ENCODE results near the gene CHRNA9. TPM values are rescaled to one million over a fixed set of nuclear protein-coding genes. Genes with fewer than 3 reads are reported as not detected.

Gene CHRNA9
- total RNA-seq, 1 experiment from 2014 or later, result not detected

DNA sequence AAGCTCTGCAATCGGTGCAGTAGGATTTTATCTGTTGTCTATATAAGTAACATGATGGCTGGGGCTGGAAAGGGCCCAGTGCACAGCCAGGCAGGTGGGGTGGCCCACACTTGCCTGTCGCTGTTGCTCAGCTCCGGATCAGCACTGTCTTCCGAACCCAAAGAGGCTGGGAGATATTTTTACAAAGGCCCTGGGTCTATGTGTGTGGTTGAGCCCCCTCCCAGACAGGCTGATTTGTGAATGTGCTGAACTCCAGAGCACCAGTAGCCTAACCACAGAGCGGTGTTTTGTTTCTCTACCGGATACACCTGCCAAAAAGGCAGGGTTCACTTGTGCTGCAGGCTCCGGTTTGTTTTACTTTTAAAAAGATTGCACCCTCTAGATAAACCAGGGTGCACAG, 33.5 kb upstream of the CHRNA9 start:
- BruUV-seq (replicated peaks), result no TSS peak
- intact Hi-C loops (cut with micrococcal nuclease; ENCODE audit: unreplicated experiment), result no loop called here
- CTCF ChIA-PET, result no interaction called here
- POLR2A ChIA-PET, result no interaction called here
- H3K36me3 ChIP-seq (ENCODE audit: control insufficient read depth, insufficient read depth, low read length), result no peaks in the 10 kb centered on the region
- H3K4me3 ChIP-seq (ENCODE audit: low read depth in 2 of 2, low read length in 2 of 2), result no peak overlapping the region
- H3K27ac ChIP-seq (ENCODE audit: low read length), result no peak overlapping the region
- no peaks in the 10 kb centered on the region for H3K27me3 ChIP-seq (ENCODE audit: control insufficient read depth, insufficient read depth, low read length)
- H3K9me3 ChIP-seq (ENCODE audit: control insufficient read depth, insufficient read depth, low read depth, low read length), result 0 out of 2 replicates have a peak, but pooled peaks cover 4% of the 10 kb centered on the region
- in situ Hi-C loops (cut with HindIII; ENCODE audit: low pct_unique_long_range_greater_than_20kb, low sequenced_read_pairs), result no loop called here
- ATAC-seq, result no peak
- DNase-seq (ENCODE audit: low read depth, low spot score), result no peak
- no peaks in the 10 kb centered on the region for H3K4me1 ChIP-seq (ENCODE audit: control insufficient read depth, insufficient read depth, low read length)
- no peak for TF ChIP-seq TCF7L2 (IDR thresholded peaks at IDR 0.05; ENCODE audit: low read depth, low read length)
- TF ChIP-seq, protein P1, sequence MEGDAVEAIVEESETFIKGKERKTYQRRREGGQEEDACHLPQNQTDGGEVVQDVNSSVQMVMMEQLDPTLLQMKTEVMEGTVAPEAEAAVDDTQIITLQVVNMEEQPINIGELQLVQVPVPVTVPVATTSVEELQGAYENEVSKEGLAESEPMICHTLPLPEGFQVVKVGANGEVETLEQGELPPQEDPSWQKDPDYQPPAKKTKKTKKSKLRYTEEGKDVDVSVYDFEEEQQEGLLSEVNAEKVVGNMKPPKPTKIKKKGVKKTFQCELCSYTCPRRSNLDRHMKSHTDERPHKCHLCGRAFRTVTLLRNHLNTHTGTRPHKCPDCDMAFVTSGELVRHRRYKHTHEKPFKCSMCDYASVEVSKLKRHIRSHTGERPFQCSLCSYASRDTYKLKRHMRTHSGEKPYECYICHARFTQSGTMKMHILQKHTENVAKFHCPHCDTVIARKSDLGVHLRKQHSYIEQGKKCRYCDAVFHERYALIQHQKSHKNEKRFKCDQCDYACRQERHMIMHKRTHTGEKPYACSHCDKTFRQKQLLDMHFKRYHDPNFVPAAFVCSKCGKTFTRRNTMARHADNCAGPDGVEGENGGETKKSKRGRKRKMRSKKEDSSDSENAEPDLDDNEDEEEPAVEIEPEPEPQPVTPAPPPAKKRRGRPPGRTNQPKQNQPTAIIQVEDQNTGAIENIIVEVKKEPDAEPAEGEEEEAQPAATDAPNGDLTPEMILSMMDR (IDR thresholded peaks at IDR 0.05), result no peak
- no peak for TF ChIP-seq SIN3A (IDR thresholded peaks at IDR 0.05; ENCODE audit: borderline replicate concordance, insufficient read depth, low read depth, low read length)
- TF ChIP-seq, protein P2, sequence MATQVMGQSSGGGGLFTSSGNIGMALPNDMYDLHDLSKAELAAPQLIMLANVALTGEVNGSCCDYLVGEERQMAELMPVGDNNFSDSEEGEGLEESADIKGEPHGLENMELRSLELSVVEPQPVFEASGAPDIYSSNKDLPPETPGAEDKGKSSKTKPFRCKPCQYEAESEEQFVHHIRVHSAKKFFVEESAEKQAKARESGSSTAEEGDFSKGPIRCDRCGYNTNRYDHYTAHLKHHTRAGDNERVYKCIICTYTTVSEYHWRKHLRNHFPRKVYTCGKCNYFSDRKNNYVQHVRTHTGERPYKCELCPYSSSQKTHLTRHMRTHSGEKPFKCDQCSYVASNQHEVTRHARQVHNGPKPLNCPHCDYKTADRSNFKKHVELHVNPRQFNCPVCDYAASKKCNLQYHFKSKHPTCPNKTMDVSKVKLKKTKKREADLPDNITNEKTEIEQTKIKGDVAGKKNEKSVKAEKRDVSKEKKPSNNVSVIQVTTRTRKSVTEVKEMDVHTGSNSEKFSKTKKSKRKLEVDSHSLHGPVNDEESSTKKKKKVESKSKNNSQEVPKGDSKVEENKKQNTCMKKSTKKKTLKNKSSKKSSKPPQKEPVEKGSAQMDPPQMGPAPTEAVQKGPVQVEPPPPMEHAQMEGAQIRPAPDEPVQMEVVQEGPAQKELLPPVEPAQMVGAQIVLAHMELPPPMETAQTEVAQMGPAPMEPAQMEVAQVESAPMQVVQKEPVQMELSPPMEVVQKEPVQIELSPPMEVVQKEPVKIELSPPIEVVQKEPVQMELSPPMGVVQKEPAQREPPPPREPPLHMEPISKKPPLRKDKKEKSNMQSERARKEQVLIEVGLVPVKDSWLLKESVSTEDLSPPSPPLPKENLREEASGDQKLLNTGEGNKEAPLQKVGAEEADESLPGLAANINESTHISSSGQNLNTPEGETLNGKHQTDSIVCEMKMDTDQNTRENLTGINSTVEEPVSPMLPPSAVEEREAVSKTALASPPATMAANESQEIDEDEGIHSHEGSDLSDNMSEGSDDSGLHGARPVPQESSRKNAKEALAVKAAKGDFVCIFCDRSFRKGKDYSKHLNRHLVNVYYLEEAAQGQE (IDR thresholded peaks at IDR 0.05; ENCODE audit: insufficient read depth in 1 of 2, low read depth in 2 of 2, low read length in 1 of 2), result no peak
- no peak for TF ChIP-seq POLR2AphosphoS5 (IDR thresholded peaks at IDR 0.05; ENCODE audit: low read depth, low read length)

- in situ Hi-C loops (cut with HindIII; ENCODE audit: low pct_unique_long_range_greater_than_20kb, low sequenced_read_pairs), result no loop called here
- no peak overlapping the region for H3K27ac ChIP-seq (ENCODE audit: low read length)
- TF ChIP-seq, protein P1 (IDR thresholded peaks at IDR 0.05), result no peak
- TF ChIP-seq, protein P2 (IDR thresholded peaks at IDR 0.05; ENCODE audit: insufficient read depth in 1 of 2, low read depth in 2 of 2, low read length in 1 of 2), result no peak
- TF ChIP-seq POLR2AphosphoS5 (IDR thresholded peaks at IDR 0.05; ENCODE audit: low read depth, low read length), result no peak
- no peak for TF ChIP-seq TCF7L2 (IDR thresholded peaks at IDR 0.05; ENCODE audit: low read depth, low read length)
- TF ChIP-seq SIN3A (IDR thresholded peaks at IDR 0.05; ENCODE audit: borderline replicate concordance, insufficient read depth, low read depth, low read length), result no peak
- ChIA-PET POLR2A (no interaction called here), CTCF (no interaction called here)
- BruUV-seq (replicated peaks), result no TSS peak
- H3K4me1 ChIP-seq (ENCODE audit: control insufficient read depth, insufficient read depth, low read length), result no peaks in the 10 kb centered on the region
- intact Hi-C loops (cut with micrococcal nuclease; ENCODE audit: unreplicated experiment), result no loop called here
- no peak overlapping the region for H3K4me3 ChIP-seq (ENCODE audit: low read depth in 2 of 2, low read length in 2 of 2)
- H3K36me3 ChIP-seq (ENCODE audit: control insufficient read depth, insufficient read depth, low read length), result no peaks in the 10 kb centered on the region
- 0 out of 2 replicates have a peak, but pooled peaks cover 4% of the 10 kb centered on the region for H3K9me3 ChIP-seq (ENCODE audit: control insufficient read depth, insufficient read depth, low read depth, low read length)
- ATAC-seq (no peak), DNase-seq (ENCODE audit: low read depth, low spot score) (no peak)
- no peaks in the 10 kb centered on the region for H3K27me3 ChIP-seq (ENCODE audit: control insufficient read depth, insufficient read depth, low read length)
Observed at GRCh38 chr4:40303751-40304150, 31.4 kb upstream of the CHRNA9 start.
